SK-N-SH (cell line): ENCODE data around the gene AFG3L2. TPM values are rescaled to one million over a fixed set of nuclear protein-coding genes. Genes with fewer than 3 reads are reported as not detected.

ENCODE experiments used
- CTCF ChIA-PET: fragments of 300-600, 350-600 bp; formaldehyde crosslinking; extraction: SDS; loops from one replicate; lab custom pipeline; 2021; lab: Yijun Ruan, JAX
- POLR2A ChIA-PET: fragments of 350-600 bp; sonication (Branson Sonifier 250); formaldehyde crosslinking; extraction: SDS; loops from one replicate; lab custom pipeline; 2020; ENCODE audit warnings: antibody characterized with exemption, inconsistent platforms; lab: Yijun Ruan, JAX
- DNase-seq: peaks from one replicate; pipeline ENCODE4 v3.0.0; 2012
- H2AFZ ChIP-seq: fragments of 200-600 bp; sonication (generic); 2 replicates; pipeline ENCODE4 v1.8.1; 2016; ENCODE audit warnings: antibody characterized with exemption, mild to moderate bottlenecking, low read depth
- H3F3A ChIP-seq: fragments of 200-600 bp; sonication (generic); replicated peaks from 2 replicates; pipeline ENCODE3; 2016; ENCODE audit warnings: antibody characterized with exemption, mild to moderate bottlenecking; ENCODE audit not compliant: insufficient read depth
- H3K27ac ChIP-seq, 2 experiments: fragments of 200-500 bp in 1 of 2; fragments of 200-600 bp in 1 of 2; sonication (Bioruptor generic) in 1 of 2; sonication (generic), shearing (Covaris generic) in 1 of 2; 2 replicates each; pipeline versions ENCODE4 v1.5.1 to v1.6.1; 2014 to 2016; ENCODE audit warnings: low read depth in 2 of 2, inconsistent platforms in 1 of 2, low read length in 1 of 2, mild to moderate bottlenecking in 1 of 2, mixed read lengths in 1 of 2
- H3K27me3 ChIP-seq: fragments of 200-600 bp; sonication (generic), shearing (Covaris generic); 2 replicates; pipeline ENCODE4 v1.6.1; 2016; ENCODE audit warnings: mixed run types; ENCODE audit not compliant: insufficient read depth
- H3K36me3 ChIP-seq, 2 experiments: fragments of 200-500 bp in 1 of 2; fragments of 200-600 bp in 1 of 2; sonication (Bioruptor generic) in 1 of 2; sonication (generic) in 1 of 2; replicated peaks in 1 of 2; 2 replicates each; pipeline versions ENCODE3 to v1.5.1; 2014 to 2016; ENCODE audit warnings: low read length in 1 of 2, mild to moderate bottlenecking in 1 of 2; ENCODE audit not compliant: insufficient read depth in 2 of 2, control insufficient read depth in 1 of 2
- H3K4me1 ChIP-seq, 2 experiments: fragments of 200-500 bp in 1 of 2; fragments of 200-600 bp in 1 of 2; sonication (Bioruptor generic) in 1 of 2; sonication (generic), shearing (Covaris generic) in 1 of 2; 2 replicates each; pipeline versions ENCODE4 v1.5.1 to v1.6.1; 2014 to 2016; ENCODE audit warnings: low read depth in 1 of 2, low read length in 1 of 2, mixed run types in 1 of 2; ENCODE audit not compliant: insufficient read depth in 2 of 2, control insufficient read depth in 1 of 2
- H3K4me2 ChIP-seq: fragments of 200-600 bp; sonication (generic), shearing (Covaris generic); 2 replicates; pipeline ENCODE4 v1.6.1; 2017; ENCODE audit warnings: mixed run types
- H3K4me3 ChIP-seq, 2 experiments: fragments of 200-500 bp in 1 of 2; fragments of 200-600 bp in 1 of 2; sonication (Bioruptor generic) in 1 of 2; sonication (generic), shearing (Covaris generic) in 1 of 2; 2 replicates each; pipeline versions ENCODE4 v1.5.1 to v1.8.1; 2014 to 2016; ENCODE audit warnings: low read depth in 2 of 2, inconsistent platforms in 1 of 2, low read length in 1 of 2, mild to moderate bottlenecking in 1 of 2, mixed read lengths in 1 of 2, moderate library complexity in 1 of 2
- H3K79me2 ChIP-seq: fragments of 200-600 bp; sonication (generic); 2 replicates; pipeline ENCODE4 v1.8.1; 2017; ENCODE audit warnings: mild to moderate bottlenecking; ENCODE audit not compliant: insufficient read depth
- H3K9ac ChIP-seq: fragments of 200-600 bp; sonication (generic); 2 replicates; pipeline ENCODE4 v1.6.1; 2017; ENCODE audit warnings: mixed run types
- H3K9me2 ChIP-seq: fragments of 200-600 bp; sonication (generic); 2 replicates; pipeline ENCODE4 v1.6.1; 2017; ENCODE audit warnings: mixed run types
- H3K9me3 ChIP-seq: fragments of 200-600 bp; sonication (generic); 2 replicates; pipeline ENCODE4 v1.6.1; 2017; ENCODE audit warnings: mixed run types, mild to moderate bottlenecking, moderate library complexity
- H4K20me1 ChIP-seq: fragments of 200-600 bp; sonication (generic); 2 replicates; pipeline ENCODE4 v1.6.1; 2017; ENCODE audit warnings: mild to moderate bottlenecking, mixed run types; ENCODE audit not compliant: insufficient read depth
- CHD2 ChIP-seq: fragments of 150-350 bp; IDR thresholded peaks from 2 replicates; pipeline ENCODE4 v1.6.1; 2018; ENCODE audit warnings: low read length; ENCODE audit not compliant: partially characterized antibody
- FOXJ3 ChIP-seq: sonication (generic); formaldehyde crosslinking; IDR thresholded peaks from 2 replicates; pipeline ENCODE4 v1.5.1; 2020; ENCODE audit warnings: mild to moderate bottlenecking, missing genetic modification reagents
- FOXM1 ChIP-seq: IDR thresholded peaks from 2 replicates; pipeline ENCODE4 v1.4.0; 2012; ENCODE audit warnings: low read depth, mild to moderate bottlenecking
- GABPA ChIP-seq: IDR thresholded peaks from 2 replicates; pipeline ENCODE4 v1.4.0; 2012; ENCODE audit warnings: low read depth, mild to moderate bottlenecking
- GATA2 ChIP-seq: sonication (generic); formaldehyde crosslinking; IDR thresholded peaks from 2 replicates; pipeline ENCODE4 v1.5.0; 2020; ENCODE audit warnings: mild to moderate bottlenecking, missing genetic modification reagents
- IRF3 ChIP-seq: fragments of 150-350 bp; IDR thresholded peaks from 2 replicates; pipeline ENCODE4 v1.6.1; 2016; ENCODE audit warnings: mild to moderate bottlenecking, low read depth, low read length
- JUND ChIP-seq: IDR thresholded peaks from 2 replicates; pipeline ENCODE4 v1.4.0; 2012
- MEF2A ChIP-seq: IDR thresholded peaks from 2 replicates; pipeline ENCODE4 v1.4.0; 2012; ENCODE audit warnings: low read depth, borderline replicate concordance
- NRF1 ChIP-seq: IDR thresholded peaks from 2 replicates; pipeline ENCODE4 v1.6.1; 2012; ENCODE audit warnings: low read depth, mild to moderate bottlenecking, low read length
- POLR2AphosphoS5 ChIP-seq: IDR thresholded peaks from 2 replicates; pipeline ENCODE4 v1.6.1; 2012; ENCODE audit warnings: low read depth, low read length
- RCOR1 ChIP-seq: fragments of 150-350 bp; IDR thresholded peaks from 2 replicates; pipeline ENCODE4 v1.6.1; 2017; ENCODE audit warnings: antibody characterized with exemption, low read length
- RFX5 ChIP-seq: IDR thresholded peaks from 2 replicates; pipeline ENCODE4 v1.6.1; 2012; ENCODE audit warnings: mild to moderate bottlenecking, improper control_type of control experiment, low read length
- RXRA ChIP-seq: IDR thresholded peaks from 2 replicates; pipeline ENCODE4 v1.4.0; 2012; ENCODE audit warnings: low read depth, mild to moderate bottlenecking, borderline replicate concordance
- TAF1 ChIP-seq: IDR thresholded peaks from 2 replicates; pipeline ENCODE4 v1.6.1; 2012; ENCODE audit warnings: low read depth, mild to moderate bottlenecking, low read length, moderate library complexity, borderline replicate concordance
- TCF12 ChIP-seq: IDR thresholded peaks from 2 replicates; pipeline ENCODE4 v1.4.0; 2012
- TEAD4 ChIP-seq: IDR thresholded peaks from 2 replicates; pipeline ENCODE4 v1.4.0; 2012; ENCODE audit warnings: mild to moderate bottlenecking, borderline replicate concordance; ENCODE audit not compliant: insufficient read depth
- USF2 ChIP-seq: fragments of 150-350 bp; IDR thresholded peaks from 2 replicates; pipeline ENCODE4 v1.6.1; 2017; ENCODE audit warnings: antibody characterized with exemption, low read length, low read depth, borderline replicate concordance
- YY1 ChIP-seq: IDR thresholded peaks from 2 replicates; pipeline ENCODE4 v1.4.0; 2012; ENCODE audit warnings: low read depth, mild to moderate bottlenecking
- WGBS: methylation state at CpG from one replicate; pipeline ENCODE4 v1.1.6; 2017; ENCODE audit warnings: low lambda C conversion rate; 5-methylcytosine and 5-hydroxymethylcytosine counted together
- polyA plus RNA-seq, 3 experiments: library from polyadenylated mRNA; depleted of rRNA; stranded (reverse); fragments of >200 nt; gene quantifications; 2 replicates each; pipeline ENCODE4 v1.2.3, GENCODE V29; 2012
- TF ChIP-seq, protein P1 (sequence below): fragments of 200-600 bp; sonication (generic); IDR thresholded peaks from 2 replicates; pipeline ENCODE4 v1.6.1; 2017; ENCODE audit warnings: antibody characterized with exemption, mild to moderate bottlenecking, moderate library complexity
- TF ChIP-seq, protein P2 (sequence below): IDR thresholded peaks from 2 replicates; pipeline ENCODE4; 2012

Gene AFG3L2
- polyA plus RNA-seq, 1 of the 3 experiments (the other 2 are of a cell fraction) = 26.0 TPM

- Histone ChIP-seq H4K20me1 (no peaks in the 10 kb centered on the region), H3K4me1 (no peaks in the 10 kb centered on the region), H3K79me2 (no peaks in the 10 kb centered on the region), H3K9me2 (no peaks in the 10 kb centered on the region), H3K36me3 (peaks cover 51 to 58% of the 10 kb centered on the region in 2 experiments), H3K27ac (no peak overlapping the region), H3K9me3 (no peaks in the 10 kb centered on the region), H3K9ac (no peak overlapping the region), H3K4me2 (no peak overlapping the region), H3K27me3 (no peaks in the 10 kb centered on the region), H3F3A (peaks cover 4% of the 10 kb centered on the region), H3K4me3 (no peak overlapping the region), H2AFZ (no peak overlapping the region)
- TF ChIP-seq JUND (no peak), TCF12 (no peak), FOXJ3 (CRISPR knock-in tag) (no peak), NRF1 (no peak), CHD2 (no peak), IRF3 (no peak), TAF1 (no peak), GABPA (no peak), RFX5 (no peak), FOXM1 (no peak), RCOR1 (no peak), RXRA (no peak), YY1 (no peak), POLR2AphosphoS5 (no peak), USF2 (no peak), GATA2 (CRISPR knock-in tag) (no peak), TEAD4 (no peak), MEF2A (no peak)
- TF ChIP-seq, protein P1, sequence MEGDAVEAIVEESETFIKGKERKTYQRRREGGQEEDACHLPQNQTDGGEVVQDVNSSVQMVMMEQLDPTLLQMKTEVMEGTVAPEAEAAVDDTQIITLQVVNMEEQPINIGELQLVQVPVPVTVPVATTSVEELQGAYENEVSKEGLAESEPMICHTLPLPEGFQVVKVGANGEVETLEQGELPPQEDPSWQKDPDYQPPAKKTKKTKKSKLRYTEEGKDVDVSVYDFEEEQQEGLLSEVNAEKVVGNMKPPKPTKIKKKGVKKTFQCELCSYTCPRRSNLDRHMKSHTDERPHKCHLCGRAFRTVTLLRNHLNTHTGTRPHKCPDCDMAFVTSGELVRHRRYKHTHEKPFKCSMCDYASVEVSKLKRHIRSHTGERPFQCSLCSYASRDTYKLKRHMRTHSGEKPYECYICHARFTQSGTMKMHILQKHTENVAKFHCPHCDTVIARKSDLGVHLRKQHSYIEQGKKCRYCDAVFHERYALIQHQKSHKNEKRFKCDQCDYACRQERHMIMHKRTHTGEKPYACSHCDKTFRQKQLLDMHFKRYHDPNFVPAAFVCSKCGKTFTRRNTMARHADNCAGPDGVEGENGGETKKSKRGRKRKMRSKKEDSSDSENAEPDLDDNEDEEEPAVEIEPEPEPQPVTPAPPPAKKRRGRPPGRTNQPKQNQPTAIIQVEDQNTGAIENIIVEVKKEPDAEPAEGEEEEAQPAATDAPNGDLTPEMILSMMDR = no peak
- TF ChIP-seq, protein P2, sequence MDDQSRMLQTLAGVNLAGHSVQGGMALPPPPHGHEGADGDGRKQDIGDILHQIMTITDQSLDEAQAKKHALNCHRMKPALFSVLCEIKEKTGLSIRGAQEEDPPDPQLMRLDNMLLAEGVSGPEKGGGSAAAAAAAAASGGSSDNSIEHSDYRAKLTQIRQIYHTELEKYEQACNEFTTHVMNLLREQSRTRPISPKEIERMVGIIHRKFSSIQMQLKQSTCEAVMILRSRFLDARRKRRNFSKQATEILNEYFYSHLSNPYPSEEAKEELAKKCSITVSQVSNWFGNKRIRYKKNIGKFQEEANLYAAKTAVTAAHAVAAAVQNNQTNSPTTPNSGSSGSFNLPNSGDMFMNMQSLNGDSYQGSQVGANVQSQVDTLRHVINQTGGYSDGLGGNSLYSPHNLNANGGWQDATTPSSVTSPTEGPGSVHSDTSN = no peak
- WGBS = 96% methylated on average over 4 of the region's 4 CpGs
- DNase-seq = no peak
- POLR2A ChIA-PET = no interaction called here
- CTCF ChIA-PET = no interaction called here
These were observed 34.4 kb downstream of the AFG3L2 start for GRCh38 chr18:12342661-12343060.
